Dedifferentiated amniotic fluid mesenchymal stem cell (primary cell): ENCODE measurements around the gene RERE.
"Not testable (repeated sequence)": the region's sequence is repeated elsewhere in the genome, so short reads cannot be mapped to it uniquely, and the experiment has no call there.

ENCODE experiments used
- DNase-seq: peaks from one replicate; pipeline ENCODE4 v3.0.0-alpha.2; 2016; ENCODE audit errors: extremely low spot score

Gene RERE

DNA sequence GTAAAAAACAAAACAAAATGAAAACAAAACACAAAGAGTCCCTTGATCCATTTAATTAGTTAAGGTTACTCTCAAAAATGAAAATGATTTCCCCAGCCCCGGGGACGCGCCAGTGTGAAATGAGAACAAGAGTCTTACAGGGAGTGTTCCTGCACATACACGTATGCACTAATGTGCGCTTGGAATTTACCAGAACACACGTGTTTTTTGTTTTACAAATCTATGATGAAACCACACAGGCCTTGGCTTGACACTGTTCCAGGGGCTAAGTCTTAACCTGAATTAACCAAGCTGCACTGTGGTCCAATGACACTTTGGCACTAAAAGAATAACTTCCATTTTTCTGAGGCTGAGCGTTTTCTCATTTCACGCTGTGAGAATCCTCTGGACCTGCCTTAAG lies 435.8 kb downstream of the RERE start:
- DNase-seq = no peak

DNA sequence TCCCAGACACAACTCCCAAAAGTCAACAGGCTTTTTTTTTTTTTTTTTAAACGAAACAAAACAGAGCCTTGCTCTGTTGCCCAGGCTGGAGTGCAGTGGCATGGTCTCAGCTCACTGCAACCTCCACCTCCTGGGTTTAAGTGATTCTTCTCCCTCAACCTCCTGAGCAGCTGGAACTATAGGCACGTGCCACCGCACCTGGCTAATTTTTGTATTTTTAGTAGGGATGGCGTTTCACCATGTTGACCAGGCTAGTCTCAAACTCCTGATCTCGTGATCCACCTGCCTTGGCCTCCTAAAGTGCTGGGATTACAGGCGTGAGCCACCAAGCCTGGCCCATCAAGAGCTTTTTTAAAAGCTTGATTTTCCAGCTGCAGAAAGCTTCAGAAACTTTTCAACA lies 437.1 kb downstream of the RERE start:
- not testable (repeated sequence) for DNase-seq

DNA sequence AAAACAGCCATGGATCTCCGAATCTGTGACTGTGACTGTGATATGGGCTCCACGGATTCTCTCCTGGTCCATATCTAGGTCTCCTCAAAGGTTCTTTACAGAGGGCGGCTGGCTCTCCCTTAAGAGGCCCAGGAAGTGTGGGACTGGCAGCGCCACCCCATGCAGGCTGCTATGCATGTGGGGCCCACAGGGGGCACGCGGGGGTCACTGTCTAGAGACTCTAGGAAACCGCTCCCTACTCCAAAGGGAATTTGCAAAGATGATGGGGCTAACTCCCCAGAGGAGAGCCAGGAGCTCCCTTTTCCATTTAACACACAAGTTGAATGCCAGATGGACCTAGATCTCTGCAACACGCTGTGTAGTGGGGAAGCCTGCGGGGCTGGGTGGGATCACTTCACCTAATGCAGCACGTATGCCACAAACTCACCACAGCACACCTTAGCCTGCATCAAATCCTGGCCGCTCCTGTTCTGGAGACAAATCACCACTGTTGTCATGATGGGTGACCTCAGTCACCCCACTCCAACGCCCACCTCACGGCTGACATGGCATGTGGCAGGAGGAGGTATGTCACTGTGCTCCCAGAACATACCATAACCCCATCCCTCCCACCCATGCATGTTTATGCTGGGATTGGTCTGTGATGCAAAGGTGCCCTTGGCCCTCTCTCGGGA lies 437.8 kb downstream of the RERE start:
- DNase-seq = no peak

DNA sequence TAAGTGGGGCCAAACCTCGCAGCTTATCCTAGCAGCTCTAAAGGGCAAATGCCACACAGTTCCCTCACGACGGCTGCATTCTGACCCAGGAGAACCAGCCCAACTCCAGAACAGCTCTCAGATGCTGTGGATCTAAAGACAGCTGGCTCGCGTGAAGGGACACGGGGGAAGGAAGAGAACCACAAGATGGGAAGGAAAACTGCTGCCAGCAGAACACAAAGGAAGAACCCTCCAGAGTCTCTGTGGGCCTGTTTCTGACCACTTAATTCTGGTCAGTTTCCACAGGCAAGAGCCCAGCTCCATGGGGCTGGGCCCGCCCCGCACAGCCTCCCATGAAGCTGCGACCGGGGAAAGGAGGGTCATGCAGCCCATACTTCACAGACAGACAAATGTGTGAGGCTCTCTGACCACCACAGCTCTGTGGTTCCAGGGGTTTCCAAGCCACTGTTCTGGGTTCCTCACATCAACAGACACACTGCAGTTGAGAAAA lies 438.4 kb downstream of the RERE start:
- no peak for DNase-seq

DNA sequence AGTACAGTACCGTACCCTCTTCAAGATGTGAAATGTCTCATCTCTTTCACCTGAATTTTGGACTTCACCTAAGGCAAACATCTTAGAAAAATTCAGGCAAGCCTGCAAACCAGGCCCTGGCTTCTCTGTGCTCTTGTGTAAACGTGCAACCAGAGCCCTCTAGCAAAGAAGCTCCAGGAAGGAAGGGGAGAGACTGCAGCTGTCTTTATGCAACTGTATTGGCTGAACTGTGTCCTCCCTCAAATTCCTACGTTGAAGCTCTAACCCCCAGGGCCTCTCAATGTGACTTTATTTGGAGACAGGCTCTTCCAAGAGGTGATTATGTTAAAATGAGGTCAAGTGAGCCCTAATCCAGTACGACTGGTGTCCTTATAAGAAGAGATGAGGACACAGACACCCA lies 439.3 kb downstream of the RERE start:
- DNase-seq = no peak

DNA sequence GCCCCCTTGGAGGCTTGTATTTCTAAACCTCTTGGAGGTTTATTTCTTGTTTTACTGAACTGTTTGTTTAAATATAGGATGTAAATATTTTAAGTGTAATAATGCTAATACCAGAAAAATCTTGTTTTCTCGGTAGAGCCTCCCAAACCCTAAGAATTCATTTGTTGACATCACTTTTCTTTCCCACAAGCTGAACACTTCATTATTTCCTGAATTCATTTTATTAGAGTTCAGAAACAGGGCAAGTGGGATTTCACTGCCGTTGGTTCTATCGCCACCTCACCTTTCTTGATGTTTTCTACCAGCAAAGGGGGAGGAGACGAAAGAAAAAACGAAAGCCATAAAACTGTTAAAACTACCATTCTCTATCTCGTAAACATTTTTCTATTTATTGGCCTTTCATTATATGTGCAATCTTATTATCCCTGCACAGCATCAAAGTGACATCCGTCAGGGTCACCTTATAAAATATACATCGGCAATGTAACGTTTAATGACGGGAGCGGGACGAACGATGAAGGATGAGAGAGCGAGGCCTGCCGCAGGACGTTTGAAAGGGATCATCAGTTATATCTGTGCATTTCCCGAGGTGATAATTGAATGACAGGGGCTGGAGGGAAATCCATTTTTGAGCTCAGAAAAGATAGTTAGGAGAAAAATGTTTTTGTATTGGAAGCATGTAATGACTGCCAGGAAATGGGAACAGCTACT lies 440.0 kb downstream of the RERE start:
- DNase-seq = no peak

DNA sequence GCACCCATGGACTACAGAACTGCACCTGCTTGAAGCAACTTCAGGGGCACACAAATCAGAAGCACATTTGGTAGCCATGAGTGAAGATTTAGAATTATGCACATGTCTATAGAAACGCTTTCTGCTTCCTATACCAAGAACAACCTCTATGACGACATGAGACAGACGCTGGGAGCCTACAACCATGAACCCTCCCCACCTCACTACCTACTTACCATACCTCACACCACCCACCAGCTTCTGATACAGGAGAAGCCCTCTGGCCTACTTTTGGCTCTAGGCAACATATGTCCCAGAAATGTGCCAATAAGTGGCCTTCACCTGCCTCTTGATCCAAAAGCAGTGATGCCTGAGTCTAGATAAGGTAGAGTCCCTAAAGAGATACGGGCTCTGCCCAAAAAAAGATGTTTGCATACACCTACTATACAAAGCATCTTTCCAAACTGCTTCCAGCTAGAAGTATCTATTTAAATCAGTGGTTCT lies 441.0 kb downstream of the RERE start:
- no peak for DNase-seq

DNA sequence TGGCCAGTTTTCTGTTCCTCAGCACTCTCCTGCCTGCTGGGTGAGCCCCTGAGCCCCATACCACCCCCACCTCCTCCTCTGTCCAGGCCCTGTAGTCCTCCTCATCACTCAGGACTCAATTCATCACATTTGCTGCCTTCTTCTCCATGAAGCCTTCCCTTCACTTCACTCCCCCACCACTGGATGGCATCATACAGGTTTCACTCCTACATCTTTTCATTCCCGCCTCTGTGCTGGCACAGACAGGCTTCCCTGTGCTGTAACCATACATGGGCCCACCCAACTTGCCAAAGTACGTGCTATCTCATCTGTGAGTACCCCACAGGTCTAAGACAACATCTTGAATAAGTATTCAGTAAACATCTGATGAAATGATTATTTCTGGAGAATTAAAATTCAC lies 442.6 kb downstream of the RERE start:
- DNase-seq = no peak

DNA sequence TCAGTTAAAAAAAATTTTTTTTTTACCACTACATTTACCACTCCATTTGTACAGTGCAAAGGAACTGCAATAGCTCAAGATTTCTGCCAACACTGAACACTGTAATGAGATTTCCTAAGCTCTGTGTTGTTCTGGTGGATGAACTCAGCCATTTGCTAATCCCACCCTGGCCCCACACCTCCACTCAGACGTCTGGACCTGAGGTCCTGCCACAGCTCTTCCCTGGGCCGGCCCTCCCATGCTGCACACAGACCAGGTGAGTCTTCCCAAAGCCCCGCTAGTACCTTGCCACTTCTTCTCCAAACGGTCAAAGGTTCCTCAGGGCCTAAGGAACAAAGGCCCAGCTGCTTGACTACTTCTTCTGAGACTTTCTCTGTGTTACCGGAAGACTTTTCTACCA lies 443.1 kb downstream of the RERE start:
- no peak for DNase-seq

DNA sequence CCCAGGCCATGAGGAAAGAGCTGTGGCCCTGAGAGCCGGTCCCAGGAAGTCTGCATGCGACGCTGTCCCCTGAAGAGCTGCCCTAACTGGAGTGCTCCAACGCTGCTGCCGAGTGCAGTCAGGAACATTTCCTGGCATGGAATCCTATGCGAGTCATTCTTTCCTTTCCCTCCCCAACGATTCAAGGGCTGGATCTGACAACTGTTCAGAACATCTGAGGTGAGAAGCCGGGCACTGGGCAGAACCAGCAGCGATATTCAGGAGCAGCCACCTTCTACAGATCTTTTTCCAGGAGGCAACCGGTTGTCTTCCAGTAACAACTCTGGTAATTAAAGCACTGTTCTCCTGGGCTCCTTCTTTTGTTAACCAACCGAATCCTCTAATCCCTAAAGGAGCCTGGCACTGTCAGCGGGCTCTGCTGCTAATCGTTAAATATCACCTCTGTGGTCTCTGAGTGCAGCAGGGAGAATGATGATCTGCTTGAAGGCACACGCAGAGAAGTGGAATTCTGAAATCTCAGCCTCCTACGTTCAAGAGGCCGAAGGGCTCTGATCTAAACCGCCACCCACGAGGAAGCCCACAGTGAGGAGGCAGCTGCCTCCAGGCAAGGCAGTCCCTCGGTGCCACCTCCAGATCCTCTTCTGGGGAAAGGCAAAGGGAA lies 443.7 kb downstream of the RERE start:
- DNase-seq = peak; percentile 76

DNA sequence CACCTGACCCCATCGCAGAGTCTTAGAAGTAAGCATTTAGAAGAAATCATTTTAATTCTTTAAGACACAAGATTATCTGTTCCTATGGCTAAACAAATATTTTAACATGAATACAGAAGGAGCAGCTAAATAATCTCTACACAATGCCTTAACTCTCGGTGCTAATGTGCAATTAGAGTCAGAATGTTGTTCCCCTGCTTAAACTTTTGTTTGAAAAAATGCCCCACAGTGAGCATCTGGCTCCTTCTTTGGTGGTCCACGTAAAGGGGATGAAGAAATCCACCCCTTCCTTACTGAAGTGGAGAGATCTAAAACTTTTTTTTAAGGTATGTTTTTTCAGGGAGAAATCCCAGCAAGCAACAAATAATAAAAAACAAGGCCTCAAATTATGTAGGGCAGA lies 444.3 kb downstream of the RERE start:
- DNase-seq = no peak

DNA sequence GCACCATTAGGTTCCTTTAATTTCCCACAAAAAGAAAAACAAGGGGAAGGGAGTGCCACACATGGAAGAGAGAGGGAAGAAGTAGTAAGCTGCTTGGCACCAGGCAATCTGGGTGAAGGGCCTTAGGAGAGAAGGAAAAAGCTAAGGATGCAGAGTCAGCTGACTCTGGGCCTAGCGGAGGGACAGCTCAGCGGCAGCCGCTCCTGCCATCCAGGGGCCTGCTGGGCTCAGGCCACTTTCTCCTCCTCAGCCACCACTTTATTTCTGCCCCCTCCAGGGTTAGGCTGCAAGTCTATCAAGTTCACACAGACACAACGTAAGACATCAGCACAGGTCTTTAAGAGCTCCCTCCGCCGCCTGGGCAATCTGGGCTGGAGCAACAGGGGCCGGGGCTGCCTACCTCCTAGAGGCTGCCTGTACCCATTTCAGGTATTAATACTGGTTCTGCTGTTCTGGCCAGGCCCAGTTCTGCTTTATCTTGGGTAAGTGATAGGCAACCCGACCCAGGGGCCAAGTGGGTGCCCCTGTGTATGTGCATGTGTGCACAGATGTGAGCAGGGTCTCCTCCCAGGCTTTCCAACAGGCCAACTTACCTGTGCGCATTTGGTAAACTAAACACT lies 446.0 kb downstream of the RERE start:
- no peak for DNase-seq

DNA sequence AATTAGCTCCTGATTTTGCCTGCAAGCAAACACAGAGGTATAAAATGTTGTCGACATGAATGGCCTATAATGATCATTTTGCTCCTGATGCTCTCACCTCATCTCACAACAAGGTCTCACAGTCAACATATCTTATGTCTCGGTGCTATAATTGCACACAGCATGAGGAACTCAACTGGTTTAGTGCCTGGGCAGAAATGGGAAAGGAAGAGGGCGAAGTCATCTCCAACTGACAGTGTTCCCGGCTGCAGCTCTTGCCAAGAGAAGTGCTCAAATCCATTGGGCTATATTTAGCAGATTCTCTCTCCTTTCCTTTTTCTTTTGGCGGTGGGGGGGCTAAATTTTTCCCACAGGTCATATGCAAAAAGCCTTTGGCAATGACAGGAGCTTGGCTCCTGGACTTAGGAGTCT lies 446.5 kb downstream of the RERE start:
- DNase-seq = no peak

DNA sequence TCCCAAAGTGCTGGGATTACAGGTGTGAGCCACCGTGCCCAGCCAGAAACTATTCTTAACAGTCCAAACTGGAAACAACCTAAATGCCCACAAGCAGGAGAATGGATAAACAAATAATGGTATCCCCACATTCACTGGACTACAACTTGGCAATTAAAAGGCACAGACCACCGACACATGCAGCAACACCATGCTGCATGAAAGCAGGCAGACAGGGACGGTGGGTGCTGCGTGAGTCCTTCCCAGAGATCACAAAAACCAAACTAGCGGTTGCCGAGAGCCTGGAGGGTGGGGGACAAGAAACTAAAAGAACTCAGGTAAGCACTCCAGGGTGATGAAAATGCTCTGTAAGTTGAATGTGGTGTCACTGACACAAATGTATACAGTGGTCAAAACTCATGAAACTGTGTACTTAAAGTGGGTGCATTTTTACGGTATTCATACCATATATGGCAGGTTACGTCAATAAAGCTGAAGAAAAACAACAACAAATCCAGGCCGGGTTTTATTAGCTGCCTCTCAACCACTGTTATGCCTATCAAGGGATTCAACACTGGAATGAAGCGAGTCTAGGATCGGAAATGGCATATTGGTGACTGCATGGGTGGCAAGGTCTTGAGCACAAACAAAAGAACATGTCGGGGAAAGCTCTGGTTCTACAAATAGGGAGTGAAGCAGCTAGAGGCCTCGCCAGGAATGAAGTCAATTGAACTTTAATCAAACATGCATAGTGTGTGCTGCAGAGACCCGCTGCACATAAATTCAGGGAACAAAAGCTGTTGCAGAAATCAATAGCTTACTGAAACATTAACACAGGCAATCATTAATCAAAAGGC lies 447.2 kb downstream of the RERE start:
- no peak for DNase-seq

DNA sequence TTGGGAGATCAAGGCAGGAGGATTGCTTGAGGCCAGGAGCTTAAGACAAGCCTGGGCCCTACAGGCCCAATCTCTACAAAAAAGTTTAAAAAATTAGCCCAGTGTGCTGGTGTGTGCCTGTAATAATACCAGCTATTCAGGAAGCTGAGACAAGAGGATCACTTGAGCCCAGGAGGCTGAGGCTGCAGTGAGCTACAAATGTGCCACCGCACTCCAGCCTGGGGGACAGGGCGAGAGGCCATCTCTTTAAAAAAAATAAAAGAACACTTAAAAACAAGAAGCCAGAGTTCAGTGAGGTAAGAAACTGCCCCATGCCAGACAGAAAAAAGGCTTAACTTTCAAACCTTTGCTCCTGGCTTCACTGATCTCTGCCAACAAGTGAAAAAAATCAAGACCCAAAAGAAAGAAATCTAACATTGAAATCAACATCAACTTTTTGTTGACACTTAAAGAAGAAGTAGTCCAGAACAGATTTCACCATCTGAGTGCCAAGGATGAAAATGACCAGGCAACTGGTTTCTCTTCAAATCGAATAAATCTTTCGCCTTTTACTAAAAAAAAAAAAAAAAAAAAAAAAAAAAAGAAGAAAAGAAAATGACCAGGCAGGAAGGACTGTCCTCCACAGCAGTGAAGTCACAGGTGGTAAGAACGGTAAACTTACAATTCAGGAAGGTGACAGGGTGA lies 448.3 kb downstream of the RERE start:
- DNase-seq = no peak

DNA sequence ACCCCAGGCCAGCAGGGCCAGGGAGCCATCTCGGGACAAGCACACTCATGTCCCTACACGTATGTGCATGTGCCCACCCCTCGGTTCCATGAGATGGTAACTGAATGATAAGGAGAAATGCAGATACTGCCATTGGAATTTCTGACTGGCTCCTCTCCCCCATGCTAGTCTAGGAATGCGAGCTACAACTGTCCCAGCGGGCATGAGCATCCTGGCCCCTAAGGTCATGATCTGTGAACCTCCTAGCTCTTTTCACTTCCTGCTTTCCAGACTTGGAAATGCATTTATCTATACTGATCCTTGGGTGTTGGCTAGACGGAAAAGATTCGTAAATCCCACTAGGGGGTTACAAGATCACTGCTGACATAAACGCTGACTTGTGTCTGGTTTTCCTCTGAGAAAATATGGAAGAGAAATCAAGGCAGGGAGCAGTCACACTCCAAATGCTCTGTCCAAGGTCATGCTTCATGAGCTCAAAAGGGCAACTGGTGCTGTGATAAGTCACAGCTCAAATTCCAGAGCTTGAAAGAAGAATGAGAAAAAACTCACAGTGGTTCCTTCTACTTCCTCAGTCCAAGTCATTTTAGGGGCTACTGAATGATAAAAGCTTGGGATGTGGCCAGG lies 449.8 kb downstream of the RERE start:
- DNase-seq = no peak

DNA sequence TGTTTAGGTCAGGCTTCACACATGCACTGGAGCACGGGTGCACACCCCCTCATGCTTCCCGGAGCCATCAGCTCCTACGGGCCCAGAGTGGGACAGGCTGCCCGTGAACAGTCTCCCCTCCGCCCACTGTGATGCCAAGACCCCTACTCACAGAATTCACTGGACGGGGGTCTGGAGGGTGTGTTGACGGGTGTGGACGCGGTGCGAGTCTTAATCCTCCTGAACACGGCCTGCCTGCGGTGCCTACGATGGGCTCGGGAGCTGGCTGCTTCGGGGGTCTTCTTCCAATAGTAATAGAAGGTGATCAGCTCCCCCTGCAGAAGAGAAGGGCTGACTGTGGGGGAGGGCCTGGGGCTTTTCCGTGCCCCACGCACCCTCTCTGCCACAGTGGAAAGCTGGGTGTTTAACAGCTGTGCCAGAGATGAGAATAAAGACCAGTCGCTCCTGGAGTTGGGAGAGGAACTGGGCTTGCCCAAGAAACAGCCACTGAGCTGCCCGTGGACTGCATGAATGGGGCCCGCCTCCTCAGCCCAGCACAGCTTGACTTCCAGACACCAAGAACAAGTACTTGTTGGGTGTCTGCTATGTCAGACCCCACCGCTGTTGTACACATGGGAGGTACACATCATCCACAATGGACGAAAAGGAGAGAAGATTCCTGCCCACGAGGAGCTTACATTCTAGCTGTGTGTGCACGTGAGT lies 451.6 kb downstream of the RERE start:
- no peak for DNase-seq

DNA sequence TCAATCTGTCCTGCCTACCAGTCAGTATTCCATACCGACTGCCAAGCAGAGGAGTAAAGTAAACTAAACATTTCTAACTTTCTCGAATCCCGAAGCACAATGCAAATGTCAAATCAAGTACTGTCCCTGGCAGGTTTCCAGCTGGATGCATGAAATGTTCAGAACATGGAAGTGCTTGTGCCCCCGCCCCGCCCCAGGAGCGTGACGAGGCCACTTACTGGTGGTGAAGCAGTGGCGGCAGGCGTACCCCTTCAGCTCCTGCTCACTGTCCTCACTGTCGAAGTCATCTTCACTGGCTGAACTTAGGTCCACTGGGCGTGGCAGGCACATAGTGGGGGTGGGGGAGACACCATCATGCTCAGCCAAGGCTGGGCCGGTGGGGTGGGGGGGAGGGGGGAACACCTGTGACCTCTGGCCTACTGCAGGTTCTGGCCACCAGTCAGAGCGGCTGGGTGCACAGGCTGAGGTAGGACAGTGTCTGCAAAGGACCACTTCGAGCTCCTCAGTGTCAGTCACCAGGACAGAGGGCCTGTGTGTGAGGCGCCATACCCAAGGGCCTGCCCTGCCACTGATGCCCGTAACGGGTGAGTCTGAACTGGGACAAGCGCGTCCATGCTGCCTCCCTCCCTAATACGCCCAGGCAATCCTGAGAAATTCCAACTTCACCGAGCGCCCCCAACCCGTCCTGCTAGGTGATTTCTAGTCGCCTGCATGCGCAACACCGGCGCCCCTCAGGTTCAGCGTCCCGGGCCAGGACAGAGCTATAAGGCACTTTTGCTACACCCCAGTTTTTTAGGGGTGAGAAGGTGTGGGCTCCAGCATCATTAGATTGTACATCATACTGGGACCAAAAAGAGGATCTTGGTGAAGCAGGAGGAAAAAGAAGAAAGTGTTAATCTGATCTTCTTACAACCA lies 452.7 kb downstream of the RERE start:
- DNase-seq = no peak
